HG03095 (cell line): Measurements from ENCODE around the gene CCSER1.
"Not testable (repeated sequence)": the region's sequence is repeated elsewhere in the genome, so short reads cannot be mapped to it uniquely, and the experiment has no call there.

Experiments used
- ATAC-seq: cut with Tn5 transposase; IDR thresholded peaks from one replicate; pipeline ENCODE4 v1.9.1; 2021; ENCODE audit warnings: moderate library complexity; ENCODE audit not compliant: unreplicated experiment

Gene CCSER1

DNA sequence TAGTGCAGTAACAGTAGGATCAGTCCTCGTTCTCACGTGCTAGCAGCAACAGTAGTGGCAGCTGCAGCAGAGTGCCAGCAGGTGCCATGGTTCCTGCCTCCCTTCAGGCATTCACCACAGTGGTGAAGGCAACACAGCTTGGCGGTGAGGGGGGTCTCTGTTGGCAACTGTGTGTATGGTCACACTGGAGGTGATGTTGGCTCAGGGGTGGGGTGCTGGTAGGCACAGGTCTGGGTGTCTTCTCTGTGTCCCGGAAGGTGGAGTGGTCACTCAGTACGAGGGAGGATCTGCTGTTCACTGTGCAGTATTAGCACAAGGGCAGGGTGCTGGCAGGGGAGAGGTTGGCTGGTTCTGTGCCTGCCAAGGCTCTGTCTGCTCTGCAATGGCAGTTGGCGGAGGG lies 671.8 kb downstream of the CCSER1 start:
- ATAC-seq = no peak

- no peak for ATAC-seq
Observed at GRCh38 chr4:90799895-90800294, 672.7 kb downstream of the CCSER1 start.

DNA sequence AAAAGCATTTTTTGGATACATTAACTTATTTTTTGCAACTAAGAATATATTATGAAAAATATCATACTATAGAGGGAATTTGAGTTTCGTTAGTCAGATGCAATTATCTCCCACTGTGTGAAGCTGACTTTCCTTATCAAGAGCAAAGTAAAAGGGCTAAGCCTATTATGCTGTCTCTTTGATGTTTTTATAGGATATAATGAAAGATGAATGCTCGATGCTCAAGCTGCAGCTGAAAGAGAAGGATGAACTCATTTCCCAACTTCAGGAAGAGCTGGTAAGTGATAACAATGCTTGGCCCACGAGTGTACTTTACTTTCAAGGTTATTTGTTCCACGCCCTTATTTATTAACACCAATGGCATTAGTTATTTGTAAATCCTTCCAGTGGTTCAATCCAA lies 688.4 kb downstream of the CCSER1 start:
- no peak for ATAC-seq

GRCh38 chr4:90816754-90817153 lies 689.6 kb downstream of the CCSER1 start:
- ATAC-seq = no peak

DNA sequence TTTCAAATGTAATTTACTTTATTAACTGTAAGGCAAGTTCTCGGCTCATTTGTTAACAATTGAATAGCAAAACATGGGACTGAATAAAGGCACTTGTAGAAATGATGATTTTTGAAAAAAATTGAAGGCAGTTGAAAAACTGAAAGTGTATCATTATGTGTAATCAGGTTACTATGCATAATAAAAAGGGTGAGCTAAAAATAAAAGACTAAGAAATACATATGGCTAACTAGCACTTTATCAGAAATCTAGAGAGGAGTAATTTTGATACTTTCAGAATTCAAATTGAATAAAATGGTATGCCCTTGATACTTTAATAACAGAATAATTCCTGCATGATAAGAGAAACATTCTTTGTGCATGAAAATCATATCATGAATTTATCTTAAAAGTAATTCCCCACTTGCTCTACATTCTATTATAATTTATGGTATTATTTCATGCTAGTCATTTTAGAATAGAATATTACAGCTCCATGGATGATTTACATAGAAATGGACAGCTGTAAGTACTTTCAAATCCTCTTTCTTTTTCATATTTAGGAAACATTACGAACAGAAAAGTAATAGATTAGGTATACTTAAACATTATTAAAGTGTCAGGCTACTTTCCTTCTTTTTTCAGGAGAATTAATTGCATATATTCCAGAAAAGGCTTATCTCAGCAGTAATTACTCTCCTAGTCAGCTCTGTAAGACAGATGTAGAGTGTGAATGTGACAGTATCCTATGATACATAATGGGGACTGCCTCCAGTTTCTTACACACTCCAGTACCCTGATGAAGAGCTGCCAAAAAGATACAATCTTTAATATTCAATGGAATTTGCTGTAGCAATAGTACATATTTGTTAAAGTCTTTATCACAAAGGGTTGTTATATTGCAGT lies 697.3 kb downstream of the CCSER1 start:
- peak; percentile 66 for ATAC-seq

GRCh38 chr4:90825849-90826248 lies 698.7 kb downstream of the CCSER1 start:
- no peak for ATAC-seq

DNA sequence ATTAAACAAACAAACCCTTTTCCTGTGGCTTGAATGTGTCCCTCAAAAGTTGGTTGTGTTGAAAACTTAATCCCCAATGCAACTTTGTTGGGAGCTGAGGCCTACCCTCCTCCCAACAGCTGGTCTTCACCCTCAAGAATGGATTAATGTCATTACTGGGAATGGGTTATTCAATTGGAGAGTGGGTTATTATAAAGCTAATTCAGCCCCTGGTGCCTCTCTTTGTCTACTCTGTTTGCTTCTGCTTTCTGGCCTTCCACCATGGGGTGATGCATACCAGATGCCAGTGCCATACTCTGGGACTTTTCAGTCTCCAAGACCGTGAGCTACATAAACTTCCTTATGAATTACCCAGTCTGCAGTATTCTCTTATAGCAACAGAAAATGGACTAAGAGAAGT lies 706.5 kb downstream of the CCSER1 start:
- ATAC-seq = no peak

DNA sequence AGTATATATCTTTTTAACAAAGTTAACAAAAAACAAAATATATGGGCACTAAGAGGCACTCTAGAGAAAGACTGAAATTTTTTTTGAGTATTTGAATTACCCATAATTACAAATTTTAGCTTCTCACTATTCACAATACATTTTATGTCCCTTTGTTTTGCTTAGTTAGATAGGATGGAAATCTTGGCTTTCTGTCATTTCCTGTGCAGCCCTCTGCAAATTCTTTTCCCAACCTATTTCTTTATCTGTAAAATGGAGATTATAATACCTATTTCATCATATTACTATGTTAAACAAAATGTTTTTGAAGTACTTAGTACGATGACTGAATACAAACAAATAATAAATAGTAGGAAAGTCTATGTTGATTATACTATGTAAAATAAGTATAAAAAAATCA lies 710.0 kb downstream of the CCSER1 start:
- ATAC-seq = no peak

DNA sequence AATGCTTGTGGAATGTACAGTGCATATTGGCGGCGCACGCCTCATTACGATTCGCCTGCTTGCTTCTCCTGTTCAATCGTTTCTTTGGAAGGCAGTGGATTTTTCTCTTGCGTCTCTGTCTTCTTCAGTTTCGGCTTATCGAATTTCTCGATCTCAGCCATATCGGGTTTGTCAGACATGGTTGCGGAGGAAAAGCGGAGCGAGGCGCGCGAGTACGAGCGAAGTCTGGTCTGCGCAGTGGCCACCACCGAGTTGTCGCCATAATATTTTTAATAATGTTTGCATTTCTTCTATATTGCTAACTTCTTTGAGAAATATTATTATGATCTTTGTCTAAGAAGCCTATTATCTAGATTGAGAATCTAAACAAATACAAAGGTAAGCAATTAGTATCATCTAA lies 711.7 kb downstream of the CCSER1 start:
- not testable (repeated sequence) for ATAC-seq

GRCh38 chr4:90840291-90840690 lies 713.1 kb downstream of the CCSER1 start:
- no peak for ATAC-seq

- ATAC-seq = no peak
Observed at GRCh38 chr4:90840828-90841227, 713.6 kb downstream of the CCSER1 start.

DNA sequence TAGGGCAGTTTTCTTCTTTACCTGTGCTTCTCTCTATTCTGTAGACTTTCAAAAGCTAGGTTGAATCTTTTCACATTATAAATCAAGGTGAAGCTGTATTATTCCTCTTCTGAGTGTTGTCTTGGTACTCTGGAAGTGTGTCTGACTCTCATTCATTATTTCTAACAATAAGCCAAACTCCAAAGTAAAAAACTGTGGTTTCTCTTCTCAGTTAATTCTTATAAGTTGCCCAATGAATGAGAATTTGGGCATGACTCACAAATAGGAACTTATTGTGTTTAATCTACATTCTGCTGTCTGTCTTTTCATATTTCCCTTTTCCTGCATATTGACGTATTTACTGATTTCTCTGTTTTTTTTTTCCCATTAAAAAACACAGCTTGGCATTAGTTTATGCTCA lies 714.5 kb downstream of the CCSER1 start:
- no peak for ATAC-seq

GRCh38 chr4:90842960-90843359 lies 715.8 kb downstream of the CCSER1 start:
- peak; percentile 97 for ATAC-seq

DNA sequence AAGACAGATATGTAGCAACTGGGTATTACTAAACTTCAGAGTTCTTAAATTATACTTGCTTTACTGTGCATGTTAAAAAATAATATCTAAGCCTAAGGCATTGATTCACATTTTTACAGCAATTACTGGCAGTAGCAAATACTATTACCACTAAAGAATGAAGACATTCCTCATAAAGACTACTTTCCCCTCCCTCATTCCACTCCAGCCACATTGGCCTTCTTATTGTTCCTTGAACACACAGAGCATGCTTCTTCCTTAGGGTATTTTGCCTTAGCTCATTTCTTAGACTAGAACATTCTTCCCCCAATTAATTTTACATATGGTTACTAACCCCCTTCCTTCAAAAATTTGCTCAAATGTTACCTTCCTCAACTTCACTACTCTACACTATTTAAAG lies 717.0 kb downstream of the CCSER1 start:
- no peak for ATAC-seq

DNA sequence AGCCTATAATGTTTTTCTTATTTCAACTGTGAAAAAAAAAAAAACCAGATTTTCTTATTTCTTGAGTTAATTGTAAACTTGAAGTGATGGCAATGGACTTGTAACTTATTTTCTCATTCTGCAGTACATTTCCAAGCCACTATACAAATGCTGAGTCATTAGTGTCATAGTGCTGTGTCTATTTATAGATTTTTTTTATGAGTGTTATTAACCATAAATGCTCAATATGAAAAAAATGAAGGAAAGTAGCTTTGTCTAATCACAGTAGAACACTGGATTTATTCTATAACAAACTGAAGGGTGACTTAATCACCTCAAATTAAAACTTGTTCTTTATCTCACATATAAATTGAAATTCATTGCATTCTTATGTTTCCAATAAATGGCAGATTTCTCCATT lies 718.6 kb downstream of the CCSER1 start:
- no peak for ATAC-seq

DNA sequence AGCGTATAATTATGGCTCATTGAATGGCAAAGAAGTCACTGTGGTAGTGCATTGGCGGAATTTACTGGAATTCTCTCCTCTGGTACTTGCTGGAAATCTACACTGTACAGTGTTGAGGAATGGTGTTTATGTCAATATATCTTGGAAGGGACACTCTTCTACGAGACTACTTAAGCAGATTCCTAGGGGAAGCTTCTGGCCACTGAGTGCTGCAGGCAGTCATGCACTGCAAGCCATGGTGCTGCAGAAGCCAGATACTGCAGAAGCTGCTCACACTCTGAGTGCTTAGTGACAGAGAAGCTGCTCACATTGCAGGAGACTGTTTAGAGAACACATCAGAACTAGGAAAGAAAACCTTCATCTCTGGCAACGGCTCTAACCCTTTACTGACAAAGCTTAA lies 725.0 kb downstream of the CCSER1 start:
- no peak for ATAC-seq

DNA sequence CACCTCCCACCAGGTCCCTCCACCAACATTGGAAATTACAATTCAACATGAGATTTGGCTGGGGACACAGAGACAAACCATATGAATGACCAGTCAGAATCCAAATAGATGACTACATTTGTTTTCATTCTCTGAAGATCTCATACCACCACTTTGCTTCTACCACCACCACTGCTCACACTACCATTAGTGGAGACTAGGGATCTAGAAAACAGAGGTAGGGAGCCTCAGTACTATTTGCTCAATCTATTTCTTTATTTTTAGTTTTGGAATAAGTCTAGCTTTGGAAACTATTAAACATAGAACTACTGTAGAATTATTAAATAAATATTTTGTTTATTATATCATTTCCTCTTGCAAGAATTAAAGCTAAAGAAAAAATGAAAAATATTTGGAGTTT lies 727.9 kb downstream of the CCSER1 start:
- no peak for ATAC-seq

GRCh38 chr4:90857081-90857820 lies 730.1 kb downstream of the CCSER1 start:
- no peak for ATAC-seq

GRCh38 chr4:90875791-90876190 lies 748.6 kb downstream of the CCSER1 start:
- ATAC-seq = no peak

- no peak for ATAC-seq
Observed at GRCh38 chr4:90876296-90876695, 749.1 kb downstream of the CCSER1 start.

- no peak for ATAC-seq
Observed at GRCh38 chr4:90883519-90883918, 756.3 kb downstream of the CCSER1 start.

DNA sequence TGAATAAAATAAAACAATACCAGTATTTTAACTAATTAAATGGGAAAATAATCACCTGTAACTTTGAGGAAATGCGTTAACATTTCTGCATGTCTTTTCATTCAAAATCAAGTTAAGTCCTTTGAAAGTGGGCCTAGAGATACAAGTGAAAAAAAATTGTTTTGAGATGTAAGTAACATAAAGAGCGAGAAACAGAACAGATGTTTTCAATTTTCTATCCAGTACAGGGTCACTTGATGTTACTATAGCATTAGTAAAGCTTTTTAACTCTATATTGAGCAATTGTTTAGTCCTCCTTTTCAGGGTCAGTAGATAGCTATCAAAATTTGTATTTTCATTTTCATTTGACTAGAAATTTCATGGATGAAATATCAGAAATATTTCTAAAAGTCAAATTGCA lies 761.4 kb downstream of the CCSER1 start:
- ATAC-seq = no peak
